Activated CD4-positive, CD25-positive, alpha-beta regulatory T cell treated with anti-CD3 and anti-CD28 coated beads, Interleukin-2, amount 50 U/mL, for 16 hours (primary cell): Measurements from ENCODE around the gene PPP1R16B.

ENCODE experiments used
- DNase-seq: peaks from one replicate; pipeline ENCODE4 v3.0.0-alpha.2; 2020; ENCODE audit warnings: low read depth, low spot score

Gene PPP1R16B

GRCh38 chr20:38874460-38875174 lies 69.1 kb downstream of the PPP1R16B start:
- no peak for DNase-seq

GRCh38 chr20:38875175-38875993 lies 69.9 kb downstream of the PPP1R16B start:
- peak; percentile 15 for DNase-seq

GRCh38 chr20:38877483-38877882 lies 72.0 kb downstream of the PPP1R16B start:
- DNase-seq = no peak

- no peak for DNase-seq
Observed at GRCh38 chr20:38878866-38879265, 73.4 kb downstream of the PPP1R16B start.

- no peak for DNase-seq
Observed at GRCh38 chr20:38880952-38881735, 75.6 kb downstream of the PPP1R16B start.

- DNase-seq = no peak
Observed at GRCh38 chr20:38881806-38882440, 76.4 kb downstream of the PPP1R16B start.

- DNase-seq = no peak
Observed at GRCh38 chr20:38882600-38882999, 77.1 kb downstream of the PPP1R16B start.

GRCh38 chr20:38883081-38883980 lies 77.8 kb downstream of the PPP1R16B start:
- no peak for DNase-seq

GRCh38 chr20:38883981-38884733 lies 78.7 kb downstream of the PPP1R16B start:
- DNase-seq = no peak

- DNase-seq = no peak
Observed at GRCh38 chr20:38885357-38885756, 79.9 kb downstream of the PPP1R16B start.

- DNase-seq = no peak
Observed at GRCh38 chr20:38888059-38888831, 82.7 kb downstream of the PPP1R16B start.

GRCh38 chr20:38889050-38889449 lies 83.6 kb downstream of the PPP1R16B start:
- DNase-seq = no peak

- no peak for DNase-seq
Observed at GRCh38 chr20:38889792-38890496, 84.4 kb downstream of the PPP1R16B start.

- DNase-seq = no peak
Observed at GRCh38 chr20:38890497-38890818, 85.0 kb downstream of the PPP1R16B start.

- no peak for DNase-seq
Observed at GRCh38 chr20:38892091-38892981, 86.8 kb downstream of the PPP1R16B start.

GRCh38 chr20:38893056-38893564 lies 87.6 kb downstream of the PPP1R16B start:
- no peak for DNase-seq

- peak; percentile 63 for DNase-seq
Observed at GRCh38 chr20:38893565-38894090, 88.1 kb downstream of the PPP1R16B start.
